CD14-positive monocyte (primary cell): ENCODE results near the gene NEDD4L. TPM values are rescaled to one million over a fixed set of nuclear protein-coding genes. Genes with fewer than 3 reads are reported as not detected.

Experiments
- DNase-seq, 3 donors: peaks; one replicate each; pipeline ENCODE4 v3.0.0-alpha.2; 2011 to 2022
- H2AFZ ChIP-seq: 2 replicates; pipeline ENCODE4 v1.6.0; 2012; ENCODE audit warnings: mild to moderate bottlenecking, low read depth, low read length, inconsistent platforms; ENCODE audit not compliant: insufficient read depth, poor library complexity, severe bottlenecking
- H3K27ac ChIP-seq, 2 donors: 1 replicate in 1 of 2; 2 replicates in 1 of 2; pipeline ENCODE4 v1.5.1; 2012 to 2013; ENCODE audit warnings: low read length in 2 of 2, control low read depth in 1 of 2, inconsistent platforms in 1 of 2, low read depth in 1 of 2, mild to moderate bottlenecking in 1 of 2
- H3K27me3 ChIP-seq, 2 donors: one replicate each; pipeline versions ENCODE4 v1.6.0 to v1.6.1; 2011 to 2013; ENCODE audit warnings: low read length in 2 of 2; ENCODE audit not compliant: control insufficient read depth in 2 of 2, insufficient read depth in 2 of 2
- H3K36me3 ChIP-seq, 2 donors: replicated peaks in 1 of 2; 1 replicate in 1 of 2; 2 replicates in 1 of 2; pipeline versions ENCODE4 v1.5.1 to v1.6.1; 2012 to 2013; ENCODE audit warnings: low read length in 2 of 2, control low read depth in 1 of 2, inconsistent platforms in 1 of 2, mild to moderate bottlenecking in 1 of 2; ENCODE audit not compliant: insufficient read depth in 2 of 2, control insufficient read depth in 1 of 2
- H3K4me1 ChIP-seq, 2 donors: 1 replicate in 1 of 2; 2 replicates in 1 of 2; pipeline versions ENCODE4 v1.5.1 to v1.6.1; 2012 to 2013; ENCODE audit warnings: low read length in 2 of 2, control low read depth in 1 of 2, inconsistent platforms in 1 of 2, mild to moderate bottlenecking in 1 of 2, moderate library complexity in 1 of 2; ENCODE audit not compliant: insufficient read depth in 2 of 2, control insufficient read depth in 1 of 2
- H3K4me2 ChIP-seq: replicated peaks from 2 replicates; pipeline ENCODE3; 2012; ENCODE audit warnings: low read length, moderate library complexity, mild to moderate bottlenecking; ENCODE audit not compliant: poor library complexity, severe bottlenecking; ENCODE audit errors: extremely low read depth
- H3K4me3 ChIP-seq, 3 experiments: fragments of 200-600 bp in 1 of 3; sonication (generic) in 1 of 3; replicated peaks in 1 of 3; 1 replicate in 2 of 3; 2 replicates in 1 of 3; pipeline ENCODE4 v1.5.1; 2011 to 2013; ENCODE audit warnings: low read length in 3 of 3, mild to moderate bottlenecking in 3 of 3, control low read depth in 2 of 3, low read depth in 2 of 3, inconsistent platforms in 1 of 3, moderate library complexity in 1 of 3
- H3K79me2 ChIP-seq: 2 replicates; pipeline ENCODE4 v1.6.0; 2012; ENCODE audit warnings: mild to moderate bottlenecking, control low read depth, inconsistent platforms, low read length, moderate library complexity; ENCODE audit not compliant: insufficient read depth
- H3K9ac ChIP-seq: 2 replicates; pipeline ENCODE4 v1.6.0; 2017; ENCODE audit warnings: low read length, mild to moderate bottlenecking; ENCODE audit not compliant: insufficient read depth, poor library complexity, severe bottlenecking
- H3K9me3 ChIP-seq, 2 donors: replicated peaks in 1 of 2; 1 replicate in 1 of 2; 2 replicates in 1 of 2; pipeline versions ENCODE4 v1.5.1 to v1.6.1; 2012 to 2013; ENCODE audit warnings: low read length in 2 of 2, control low read depth in 1 of 2; ENCODE audit not compliant: control insufficient read depth in 1 of 2, insufficient read depth in 1 of 2
- H4K20me1 ChIP-seq: 2 replicates; pipeline ENCODE4 v1.6.0; 2012; ENCODE audit warnings: mild to moderate bottlenecking, low read length, control low read depth, moderate library complexity; ENCODE audit not compliant: insufficient read depth
- H3K27ac Mint-ChIP-seq, 7 donors: one replicate each; pipeline ENCODE4 v1.8.0; 2020; ENCODE audit warnings: mild to moderate bottlenecking in 7 of 7, mixed read lengths in 7 of 7, moderate library complexity in 6 of 7, inconsistent platforms in 2 of 7
- H3K27me3 Mint-ChIP-seq, 3 donors: one replicate each; pipeline ENCODE4 v1.8.0; 2021 to 2022; ENCODE audit warnings: low read depth in 3 of 3, mild to moderate bottlenecking in 3 of 3, mixed read lengths in 3 of 3, moderate library complexity in 3 of 3, inconsistent platforms in 1 of 3
- H3K36me3 Mint-ChIP-seq, 2 donors: one replicate each; pipeline ENCODE4 v1.8.0; 2020; ENCODE audit warnings: mixed read lengths in 2 of 2, inconsistent platforms in 1 of 2, mild to moderate bottlenecking in 1 of 2
- H3K4me1 Mint-ChIP-seq: one replicate; pipeline ENCODE4 v1.8.0; 2020; ENCODE audit warnings: mild to moderate bottlenecking, mixed read lengths
- H3K4me3 Mint-ChIP-seq, 2 donors: one replicate each; pipeline ENCODE4 v1.8.0; 2020; ENCODE audit warnings: mild to moderate bottlenecking in 2 of 2, mixed read lengths in 2 of 2, moderate library complexity in 1 of 2
- H3K9me3 Mint-ChIP-seq, 7 donors: one replicate each; pipeline ENCODE4 v1.8.0; 2020 to 2022; ENCODE audit warnings: mixed read lengths in 7 of 7, mild to moderate bottlenecking in 6 of 7, moderate library complexity in 6 of 7, inconsistent platforms in 2 of 7
- WGBS: methylation state at CpG from one replicate; pipeline ENCODE4 v1.1.5; 2013; ENCODE audit warnings: missing lambda C conversion rate; ENCODE audit not compliant: insufficient coverage; 5-methylcytosine and 5-hydroxymethylcytosine counted together
- intact Hi-C, 2 donors: fragments of 100-400 bp; cut with micrococcal nuclease; formaldehyde crosslinking; loops; one replicate each; pipeline versions ENCODE4 v1.15.0 to v1.15.1; 2023
- polyA plus RNA-seq, 3 donors: library from polyadenylated mRNA; depleted of rRNA in 1 of 3; unstranded in 2 of 3; stranded (reverse) in 1 of 3; fragments of 300-500 nt in 2 of 3; fragments of >200 nt in 1 of 3; fragmentation: Illumina TruSeq in 2 of 3; gene quantifications; 1 replicate in 2 of 3; 2 replicates in 1 of 3; pipeline ENCODE4 v1.2.3, GENCODE V29; 2012 to 2021
- TF ChIP-seq, protein P1 (sequence below): fragments of 200-600 bp; IDR thresholded peaks from one replicate; pipeline ENCODE4 v1.8.0; 2022; ENCODE audit warnings: antibody characterized with exemption, mild to moderate bottlenecking

Gene NEDD4L
- polyA plus RNA-seq, 3 donors: 2.5 to 5.2 (median 4.5) TPM

GRCh38 chr18:58061349-58061748, 17.3 kb downstream of the NEDD4L start:
- no peak for DNase-seq
- peaks cover 0 to 1% (median 0%) of the 10 kb centered on the region in 3 donors for H3K27me3 Mint-ChIP-seq
- Histone ChIP-seq H3K4me2 (no peak overlapping the region), H3K4me3 (no peak overlapping the region), H3K36me3 (no peaks in the 10 kb centered on the region), H4K20me1 (no peaks in the 10 kb centered on the region), H3K9ac (no peak overlapping the region), H3K27ac (no peak overlapping the region), H3K9me3 (no peaks in the 10 kb centered on the region), H3K4me1 (no peaks in the 10 kb centered on the region), H3K79me2 (no peaks in the 10 kb centered on the region), H2AFZ (no peak overlapping the region), H3K27me3 (no peaks in the 10 kb centered on the region)
- H3K9me3 Mint-ChIP-seq: peaks cover 0 to 3% (median 0%) of the 10 kb centered on the region in 7 donors
- H3K4me3 Mint-ChIP-seq: no peak overlapping the region
- H3K36me3 Mint-ChIP-seq: no peaks in the 10 kb centered on the region
- intact Hi-C loops: no loop called here
- 86% methylated on average over 1 of the region's 3 CpGs for WGBS
- H3K27ac Mint-ChIP-seq: no peak overlapping the region
- no peaks in the 10 kb centered on the region for H3K4me1 Mint-ChIP-seq
- TF ChIP-seq, protein P1, sequence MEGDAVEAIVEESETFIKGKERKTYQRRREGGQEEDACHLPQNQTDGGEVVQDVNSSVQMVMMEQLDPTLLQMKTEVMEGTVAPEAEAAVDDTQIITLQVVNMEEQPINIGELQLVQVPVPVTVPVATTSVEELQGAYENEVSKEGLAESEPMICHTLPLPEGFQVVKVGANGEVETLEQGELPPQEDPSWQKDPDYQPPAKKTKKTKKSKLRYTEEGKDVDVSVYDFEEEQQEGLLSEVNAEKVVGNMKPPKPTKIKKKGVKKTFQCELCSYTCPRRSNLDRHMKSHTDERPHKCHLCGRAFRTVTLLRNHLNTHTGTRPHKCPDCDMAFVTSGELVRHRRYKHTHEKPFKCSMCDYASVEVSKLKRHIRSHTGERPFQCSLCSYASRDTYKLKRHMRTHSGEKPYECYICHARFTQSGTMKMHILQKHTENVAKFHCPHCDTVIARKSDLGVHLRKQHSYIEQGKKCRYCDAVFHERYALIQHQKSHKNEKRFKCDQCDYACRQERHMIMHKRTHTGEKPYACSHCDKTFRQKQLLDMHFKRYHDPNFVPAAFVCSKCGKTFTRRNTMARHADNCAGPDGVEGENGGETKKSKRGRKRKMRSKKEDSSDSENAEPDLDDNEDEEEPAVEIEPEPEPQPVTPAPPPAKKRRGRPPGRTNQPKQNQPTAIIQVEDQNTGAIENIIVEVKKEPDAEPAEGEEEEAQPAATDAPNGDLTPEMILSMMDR: no peak

DNA sequence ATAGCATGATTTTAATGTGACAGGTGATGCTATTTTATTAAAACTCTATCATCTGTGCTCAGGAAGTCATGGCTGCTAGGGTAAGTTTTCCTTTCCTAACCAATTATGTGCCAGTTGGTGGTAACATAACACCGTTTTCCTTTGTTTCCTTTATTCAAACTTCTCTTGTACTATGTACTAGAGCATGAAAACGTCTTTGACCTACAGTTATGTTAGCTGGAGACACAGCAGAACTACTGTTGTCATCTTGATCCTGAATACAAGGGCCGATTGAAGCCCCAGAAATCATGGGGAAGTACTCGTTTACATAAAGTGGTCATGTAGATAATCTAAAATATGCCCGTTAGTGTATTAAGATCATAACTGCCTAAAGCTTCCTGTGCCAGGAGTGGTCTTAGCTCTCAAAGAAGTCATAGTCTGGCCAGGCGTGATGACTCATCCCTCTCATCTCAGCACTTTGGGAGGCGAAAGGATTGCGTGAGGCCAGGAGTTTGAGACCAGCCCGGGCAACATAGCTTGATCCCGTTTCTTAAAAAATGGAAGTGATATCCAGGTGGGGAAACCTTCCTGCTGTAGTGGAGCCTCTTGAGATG, 20.5 kb downstream of the NEDD4L start:
- peaks cover 0 to 5% (median 0%) of the 10 kb centered on the region in 7 donors for H3K9me3 Mint-ChIP-seq
- Histone ChIP-seq H3K4me2 (no peak overlapping the region), H3K27ac (no peak overlapping the region), H2AFZ (no peak overlapping the region), H3K9ac (no peak overlapping the region), H3K27me3 (no peaks in the 10 kb centered on the region), H3K36me3 (no peaks in the 10 kb centered on the region), H3K79me2 (no peaks in the 10 kb centered on the region), H3K4me3 (no peak overlapping the region), H3K4me1 (no peaks in the 10 kb centered on the region), H3K9me3 (no peaks in the 10 kb centered on the region), H4K20me1 (no peaks in the 10 kb centered on the region)
- no peak overlapping the region for H3K4me3 Mint-ChIP-seq
- 83% methylated on average over 1 of the region's 10 CpGs for WGBS
- H3K36me3 Mint-ChIP-seq: no peaks in the 10 kb centered on the region
- TF ChIP-seq, protein P1: no peak
- H3K27me3 Mint-ChIP-seq: peaks cover 0 to 1% (median 0%) of the 10 kb centered on the region in 3 donors
- no peaks in the 10 kb centered on the region for H3K4me1 Mint-ChIP-seq
- no peak for DNase-seq
- no peak overlapping the region for H3K27ac Mint-ChIP-seq
- intact Hi-C loops: no loop called here
